ENCODE results near the gene DYSF.

The DYSF gene

GRCh38 chr2:71503837-71504236 is 50.5 kb downstream of the DYSF start:
- DNase-seq = no peak

GRCh38 chr2:71504611-71505010 is 51.2 kb downstream of the DYSF start:
- no peak for DNase-seq

- DNase-seq = no peak
Observed at GRCh38 chr2:71505086-71505769, 51.9 kb downstream of the DYSF start.

- DNase-seq = no peak
Observed at GRCh38 chr2:71505770-71506140, 52.4 kb downstream of the DYSF start.

- DNase-seq = no peak
Observed at GRCh38 chr2:71506222-71507153, 53.1 kb downstream of the DYSF start.

- DNase-seq = no peak
Observed at GRCh38 chr2:71507476-71507875, 54.1 kb downstream of the DYSF start.

GRCh38 chr2:71510196-71510807 is 56.9 kb downstream of the DYSF start:
- peak; percentile 18 for DNase-seq

- no peak for DNase-seq
Observed at GRCh38 chr2:71510938-71511337, 57.6 kb downstream of the DYSF start.

- no peak for DNase-seq
Observed at GRCh38 chr2:71511776-71512175, 58.4 kb downstream of the DYSF start.

GRCh38 chr2:71512386-71512785 is 59.0 kb downstream of the DYSF start:
- no peak for DNase-seq

GRCh38 chr2:71513096-71513495 is 59.7 kb downstream of the DYSF start:
- DNase-seq = no peak

- DNase-seq = no peak
Observed at GRCh38 chr2:71513721-71514120, 60.4 kb downstream of the DYSF start.

GRCh38 chr2:71516253-71516888 is 63.0 kb downstream of the DYSF start:
- no peak for DNase-seq

- DNase-seq = no peak
Observed at GRCh38 chr2:71517851-71518250, 64.5 kb downstream of the DYSF start.

GRCh38 chr2:71521436-71521950 is 68.1 kb downstream of the DYSF start:
- DNase-seq = no peak

GRCh38 chr2:71524476-71524875 is 71.1 kb downstream of the DYSF start:
- DNase-seq = no peak

GRCh38 chr2:71526141-71526540 is 72.8 kb downstream of the DYSF start:
- no peak for DNase-seq

- DNase-seq = no peak
Observed at GRCh38 chr2:71526975-71527374, 73.6 kb downstream of the DYSF start.

- no peak for DNase-seq
Observed at GRCh38 chr2:71528131-71528591, 74.8 kb downstream of the DYSF start.

- no peak for DNase-seq
Observed at GRCh38 chr2:71528749-71529148, 75.4 kb downstream of the DYSF start.

GRCh38 chr2:71530211-71530610 is 76.8 kb downstream of the DYSF start:
- DNase-seq = no peak

GRCh38 chr2:71530641-71531332 is 77.4 kb downstream of the DYSF start:
- peak; percentile 16 for DNase-seq

Data from NCI-H2029 (cell line).